HCEC 1CT (cell line): Measurements from ENCODE around the gene TBC1D17.

ENCODE experiments used
- DNase-seq: peaks from one replicate; pipeline ENCODE4 v3.0.0-alpha.2; 2017

Gene TBC1D17

GRCh38 chr19:49862391-49863253, 14.9 kb upstream of the TBC1D17 start:
- DNase-seq = no peak

DNA sequence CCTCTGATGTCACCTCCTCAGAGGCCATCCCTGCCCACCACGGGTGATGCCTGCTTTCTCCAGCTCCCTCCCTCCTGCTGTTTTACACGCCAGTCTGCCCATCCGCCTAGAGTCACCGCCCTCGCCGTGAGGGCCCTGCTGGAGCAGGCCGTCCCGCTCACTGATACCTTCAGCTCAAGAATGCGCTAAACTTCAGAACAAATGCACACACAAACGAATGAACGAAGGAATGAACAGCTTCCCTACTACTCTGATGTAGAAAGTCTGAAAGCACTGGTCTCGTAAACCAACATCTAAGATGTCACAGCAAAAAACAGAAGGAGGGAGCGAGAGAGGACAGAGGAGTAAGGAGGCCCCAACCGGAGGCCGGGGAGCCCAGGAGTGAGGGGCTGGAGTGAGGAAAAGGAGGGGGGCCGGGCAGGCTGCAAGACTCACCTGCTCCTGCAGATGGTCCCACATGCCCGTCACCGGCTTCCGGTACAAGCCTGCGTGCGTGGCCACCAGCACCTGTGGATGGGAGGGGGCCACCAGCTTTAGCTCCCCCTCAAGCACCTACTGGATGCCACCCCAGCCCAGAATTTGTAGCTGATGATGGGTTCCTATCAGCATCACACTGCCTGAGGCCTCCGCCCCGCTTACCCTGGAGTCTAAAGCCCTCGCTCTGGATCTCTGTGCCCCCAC, 14.1 kb upstream of the TBC1D17 start:
- no peak for DNase-seq

DNA sequence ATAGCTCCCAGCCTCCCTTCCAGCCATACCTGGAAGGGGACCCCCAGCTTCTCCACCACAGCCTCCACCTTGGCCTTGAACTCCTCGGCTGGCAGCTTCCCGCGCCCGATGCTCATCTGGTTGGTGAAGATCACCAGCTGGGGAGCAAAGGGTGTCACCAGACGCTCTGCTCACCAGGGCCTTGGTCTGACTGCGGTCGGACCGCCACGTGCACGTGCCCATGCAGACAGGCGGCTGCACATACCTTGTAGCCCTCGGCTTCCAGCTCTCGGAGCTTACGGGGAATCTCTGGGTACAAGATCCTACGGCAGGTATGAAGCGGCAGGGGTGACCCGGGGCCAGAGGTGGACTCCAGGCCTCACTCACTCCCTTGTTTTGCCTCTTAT, 13.6 kb upstream of the TBC1D17 start:
- DNase-seq = no peak

DNA sequence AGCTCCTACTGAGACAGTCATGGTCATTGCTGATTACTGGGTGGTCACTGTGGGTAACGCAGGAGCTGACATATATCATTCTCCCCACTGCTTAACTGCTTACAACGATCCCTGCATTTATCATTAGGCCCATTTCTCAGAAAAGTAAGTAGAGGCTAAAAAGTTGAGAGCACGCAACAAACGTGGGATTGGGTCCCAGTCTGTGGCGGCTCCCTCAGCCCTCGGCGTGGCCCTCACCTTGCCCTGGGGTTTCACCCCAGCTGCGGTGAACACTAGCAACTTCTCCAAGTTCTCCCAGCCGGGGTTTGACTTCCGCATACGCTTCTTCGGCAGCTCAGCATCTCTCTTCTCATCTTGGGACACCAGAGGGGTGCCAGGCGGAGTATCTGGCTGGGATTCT, 12.6 kb upstream of the TBC1D17 start:
- no peak for DNase-seq

- peak; percentile 91 for DNase-seq
Measured at GRCh38 chr19:49866933-49867782, 10.3 kb upstream of the TBC1D17 start, which contains the start of gene PNKP. TSS of gene PNKP (minus strand) at chr19:49867576. CDS start at chr19:49867204, 372 bp downstream.

- DNase-seq = no peak
Measured at GRCh38 chr19:49869009-49869483, 8.5 kb upstream of the TBC1D17 start.

DNA sequence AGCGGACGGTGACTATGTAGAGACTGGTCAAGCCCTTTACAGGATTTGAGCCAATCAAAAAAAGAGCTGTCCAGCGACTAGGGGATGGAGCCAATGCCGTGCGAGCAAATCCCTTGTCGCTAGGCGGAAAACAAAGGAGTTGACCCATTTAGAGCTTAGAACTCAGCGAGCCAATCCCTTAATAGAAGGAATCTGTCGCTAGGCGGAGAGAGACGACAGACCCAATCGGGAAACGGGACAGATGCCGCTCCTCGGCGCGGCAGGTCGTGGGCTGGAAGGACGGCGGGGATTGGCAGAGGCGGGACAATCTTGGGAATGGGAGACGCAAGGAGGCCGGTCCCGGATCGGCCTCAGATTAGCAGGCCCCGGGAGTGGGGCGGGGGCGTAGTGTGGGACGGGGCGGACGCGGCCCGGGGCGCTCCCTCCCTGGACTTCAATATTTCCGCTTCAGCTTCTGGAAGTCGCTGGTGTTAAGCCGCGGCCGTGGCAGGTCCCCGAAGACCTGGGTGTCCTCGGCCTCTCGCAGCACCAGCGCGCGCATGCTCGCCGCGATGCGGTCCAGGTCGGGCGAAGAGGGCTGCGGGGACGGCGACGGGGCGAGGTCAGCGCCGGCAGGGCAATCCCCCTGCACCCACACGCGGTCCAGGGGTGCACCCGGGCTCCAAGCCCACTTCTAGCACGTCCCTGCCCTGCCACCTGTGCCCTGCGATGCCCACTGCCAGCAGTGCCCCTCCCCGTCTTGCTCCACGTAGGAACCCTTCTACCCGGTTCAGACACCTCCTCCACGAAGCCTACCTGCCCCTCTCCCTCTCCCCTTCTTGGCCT, 7.8 kb upstream of the TBC1D17 start:
- peak; percentile 100 for DNase-seq

DNA sequence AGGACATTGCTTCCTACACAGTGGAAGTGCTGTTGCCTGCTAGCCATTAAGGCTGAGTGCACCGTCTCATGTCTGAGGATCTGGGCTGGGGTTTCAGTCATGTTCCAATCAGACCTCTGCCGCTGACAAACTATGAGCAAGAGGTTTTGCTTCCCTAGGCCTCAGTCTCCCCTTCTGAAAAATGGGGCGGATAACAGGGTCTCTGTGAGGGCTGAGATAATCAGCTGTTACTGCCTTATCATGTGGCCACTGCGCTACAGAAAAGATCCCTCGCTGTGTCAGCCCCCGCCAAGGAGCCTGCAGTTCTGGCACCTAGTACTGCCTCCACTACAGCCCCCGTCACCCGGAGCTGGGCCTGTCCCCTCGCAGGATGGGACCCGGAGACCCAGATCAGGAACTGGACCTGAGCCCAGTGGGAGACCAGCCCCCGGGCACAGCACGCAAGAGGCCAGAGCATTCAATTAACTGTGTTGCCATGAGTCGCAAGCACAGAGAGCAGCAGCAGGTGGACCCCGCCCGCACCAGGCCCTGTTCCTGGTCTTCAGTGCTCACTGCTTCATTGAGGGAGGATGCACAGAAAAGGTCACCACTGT, 7.1 kb upstream of the TBC1D17 start:
- no peak for DNase-seq

DNA sequence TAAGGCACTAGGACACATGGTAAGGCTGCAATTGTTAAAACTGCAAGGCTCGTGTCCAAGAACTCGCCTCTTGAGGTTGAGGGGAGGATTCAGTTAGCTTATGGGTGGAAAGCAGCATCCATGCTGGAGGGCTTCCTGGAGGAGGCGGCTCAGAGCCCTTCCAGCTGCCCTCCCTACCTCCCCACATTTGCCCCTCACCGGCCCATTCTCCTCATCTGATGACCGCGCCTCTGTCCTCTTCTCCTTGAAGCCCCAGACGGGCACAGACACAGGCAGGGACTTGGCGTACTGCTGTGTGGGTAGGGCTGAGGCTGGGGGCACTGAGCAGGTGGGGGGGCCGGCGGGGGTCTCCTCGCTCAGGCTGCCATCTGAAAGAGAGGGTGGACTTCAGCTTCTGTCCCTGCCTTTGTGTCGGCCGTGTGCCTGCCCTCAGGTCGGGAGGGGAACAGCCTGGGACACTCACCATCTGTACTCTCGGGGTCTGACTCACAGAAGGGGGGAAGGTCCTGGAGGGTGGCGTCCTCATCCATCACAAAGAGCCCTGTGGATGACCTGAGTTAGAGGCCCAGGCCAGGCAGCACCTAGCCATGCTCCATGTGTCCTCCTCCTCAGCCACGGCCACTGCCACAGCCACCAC, 6.0 kb upstream of the TBC1D17 start:
- DNase-seq = no peak

- no peak for DNase-seq
Measured at GRCh38 chr19:49872245-49873128, 5.0 kb upstream of the TBC1D17 start.

GRCh38 chr19:49873129-49873521, 4.4 kb upstream of the TBC1D17 start:
- DNase-seq = no peak

DNA sequence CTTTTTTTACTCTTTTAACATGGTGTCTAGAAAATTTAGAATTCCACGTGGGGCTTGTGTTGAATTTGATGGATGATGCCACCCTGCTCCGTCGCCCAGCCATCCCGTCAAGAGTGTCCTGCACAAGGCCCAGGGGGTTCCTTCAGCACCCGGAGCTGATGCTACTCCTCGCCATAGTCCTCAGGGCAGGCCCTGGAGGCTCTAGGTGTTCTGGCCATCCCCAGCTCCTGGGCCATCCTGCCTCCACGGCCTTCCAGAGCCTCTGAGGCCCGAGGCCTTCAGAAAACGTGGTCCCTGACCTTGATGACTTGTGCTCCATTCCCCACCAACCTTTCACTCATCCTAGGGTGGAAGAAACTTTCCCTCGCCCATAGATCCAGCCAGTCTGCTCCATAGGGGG, 3.7 kb upstream of the TBC1D17 start:
- no peak for DNase-seq

GRCh38 chr19:49874503-49875157, 2.9 kb upstream of the TBC1D17 start:
- DNase-seq = no peak

DNA sequence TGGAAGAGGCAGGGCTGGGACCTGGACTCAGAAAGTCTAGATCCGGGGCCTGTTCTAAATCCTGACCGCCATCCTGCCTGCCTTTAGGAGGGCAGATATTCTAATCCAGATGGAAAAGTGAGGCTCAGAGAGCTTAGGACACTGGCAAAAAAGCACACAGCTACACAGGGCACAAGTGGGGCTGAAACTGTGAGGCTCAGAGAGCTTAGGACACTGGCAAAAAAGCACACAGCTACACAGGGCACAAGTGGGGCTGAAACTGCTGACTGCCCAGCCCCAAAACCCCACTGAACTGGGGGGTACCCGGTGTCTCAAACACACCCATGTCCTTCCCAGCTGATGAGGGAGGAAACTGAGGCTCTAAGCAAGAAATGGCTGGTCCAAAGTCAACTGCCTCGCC, 2.3 kb upstream of the TBC1D17 start:
- no peak for DNase-seq

DNA sequence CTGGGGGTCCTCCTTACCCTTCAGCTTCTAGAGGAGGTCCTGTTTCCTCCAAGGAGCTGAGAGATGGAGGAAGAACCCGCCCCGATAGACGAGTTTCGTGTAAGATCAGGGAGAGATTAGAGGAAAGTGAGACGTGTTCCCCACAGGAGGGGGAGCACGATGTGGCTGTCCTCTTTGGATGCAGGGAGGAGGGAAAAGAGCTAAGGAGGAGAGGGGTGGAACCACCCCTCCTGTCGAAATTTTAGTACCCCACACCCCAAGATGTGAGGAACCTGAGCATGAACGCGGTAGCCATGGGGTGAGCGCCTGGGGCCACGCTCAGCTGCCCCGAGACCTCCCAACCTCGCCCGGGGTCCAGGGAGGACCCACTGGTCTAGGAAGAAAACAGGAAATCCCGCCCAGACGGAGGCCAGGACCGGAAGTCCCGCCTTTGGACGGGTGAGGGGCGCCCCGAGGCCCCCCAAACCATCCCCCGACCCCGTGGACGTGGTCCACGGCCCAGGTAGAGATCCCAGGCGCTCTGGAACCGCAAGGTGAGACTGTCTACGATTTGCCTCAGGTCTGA, 1.6 kb upstream of the TBC1D17 start:
- no peak for DNase-seq

DNA sequence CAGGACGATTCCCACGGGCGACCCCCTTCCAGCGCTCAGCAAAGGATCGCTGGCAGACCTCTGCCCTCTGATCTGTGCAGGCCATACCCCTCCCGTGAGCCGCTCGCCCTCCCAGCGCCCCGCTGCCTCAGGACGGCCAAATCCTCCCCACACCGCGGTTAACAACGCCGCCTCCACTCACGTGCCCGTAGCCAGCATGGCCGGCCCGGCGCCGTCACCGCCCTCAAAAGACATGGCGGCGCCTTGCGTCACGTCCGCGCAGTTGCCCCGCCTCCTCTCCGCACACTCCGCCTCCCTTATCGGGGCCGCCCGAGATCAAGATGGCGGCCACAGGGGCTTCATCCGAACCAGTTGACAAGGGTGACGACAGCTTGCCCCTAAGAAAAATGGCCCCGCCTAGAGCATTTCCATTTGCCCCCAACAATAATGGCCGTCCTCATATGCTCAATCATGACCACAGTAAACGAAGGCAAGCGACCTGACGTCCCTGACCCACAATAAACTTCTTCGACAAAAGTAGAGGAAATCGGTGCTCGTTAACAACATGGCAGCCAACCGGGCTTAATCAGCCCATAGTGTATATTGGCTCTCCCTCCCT, 981 bp upstream of the TBC1D17 start:
- DNase-seq = peak; percentile 99

DNA sequence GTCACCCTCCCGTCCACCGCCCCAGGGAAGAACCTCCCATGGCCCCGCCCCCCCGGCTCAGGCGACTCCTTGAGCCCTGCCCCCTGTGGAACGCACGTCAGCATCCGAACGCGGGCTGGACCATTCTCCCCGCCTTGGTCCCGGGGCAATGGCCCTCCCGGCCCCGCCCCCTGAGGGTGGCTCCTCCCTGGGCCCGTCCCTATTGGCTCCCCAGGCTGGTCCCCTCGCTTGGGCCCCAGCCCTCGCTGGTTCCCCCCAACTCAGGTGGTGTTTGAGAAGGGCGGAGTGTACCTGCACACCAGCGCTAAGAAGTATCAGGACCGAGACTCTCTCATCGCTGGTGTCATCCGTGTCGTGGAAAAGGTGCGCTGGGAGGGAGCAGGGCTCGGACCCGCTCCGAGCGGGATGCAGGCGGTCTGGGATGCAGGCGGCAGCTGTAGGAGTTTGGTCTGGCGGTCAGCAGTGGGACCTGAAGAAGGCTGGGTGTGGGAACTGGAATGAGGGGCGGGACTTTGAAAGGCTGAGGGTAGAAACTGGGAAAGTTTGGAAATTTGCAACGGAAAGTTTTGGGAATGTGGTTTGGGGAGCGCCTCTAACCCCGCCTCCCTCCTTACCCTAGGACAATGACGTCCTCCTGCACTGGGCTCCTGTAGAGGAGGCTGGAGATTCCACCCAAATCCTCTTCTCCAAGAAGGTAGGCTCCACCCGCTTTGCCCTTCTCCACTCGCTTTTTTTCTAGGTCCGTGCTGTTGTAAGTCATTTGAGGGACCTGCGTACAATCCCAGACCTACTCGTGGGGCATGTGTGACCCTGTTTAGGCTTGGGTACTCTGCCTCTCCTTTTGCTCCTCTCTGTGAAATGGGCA, 609 bp downstream of the TBC1D17 start:
- peak; percentile 97 for DNase-seq

DNA sequence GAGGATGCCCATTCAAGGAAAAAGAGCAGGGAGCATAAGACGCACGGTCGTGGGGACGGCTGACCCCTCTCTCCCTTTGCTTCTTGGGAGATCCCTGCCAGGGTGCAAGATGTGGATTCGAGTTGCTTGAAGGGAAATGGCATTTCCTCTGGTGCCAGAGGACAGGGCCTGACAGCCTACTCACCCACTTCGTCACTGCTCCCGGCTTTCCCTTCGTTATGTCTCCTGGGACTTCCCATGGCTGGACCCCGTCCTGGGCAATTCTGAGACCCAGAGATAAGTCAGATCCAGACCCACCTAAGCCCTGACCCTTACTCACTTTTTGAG, 1.2 kb downstream of the TBC1D17 start:
- no peak for DNase-seq
